ENCODE measurements around the gene KCNMB2.

- no peak for TF ChIP-seq ZBTB33 (IDR thresholded peaks at IDR 0.05; ENCODE audit: borderline replicate concordance, low read depth)
- no peak for TF ChIP-seq CTCF (IDR thresholded peaks at IDR 0.05)
- no peak for TF ChIP-seq MAX (IDR thresholded peaks at IDR 0.05; ENCODE audit: low read depth)
- TF ChIP-seq FOXJ3 (CRISPR knock-in tag; IDR thresholded peaks at IDR 0.05), result no peak
- TF ChIP-seq MXI1 (IDR thresholded peaks at IDR 0.05; ENCODE audit: low read depth, low read length), result no peak
- no peak for TF ChIP-seq POLR2AphosphoS5 (IDR thresholded peaks at IDR 0.05; ENCODE audit: low read depth, low read length)
- TF ChIP-seq RFX5 (IDR thresholded peaks at IDR 0.05; ENCODE audit: low read length), result no peak
- no peak for TF ChIP-seq TAF1 (IDR thresholded peaks at IDR 0.05; ENCODE audit: borderline replicate concordance, low read depth, low read length)
- TF ChIP-seq RXRA (IDR thresholded peaks at IDR 0.05; ENCODE audit: borderline replicate concordance, low read depth), result no peak
- no peak for TF ChIP-seq REST (IDR thresholded peaks at IDR 0.05; ENCODE audit: low read depth, low read length)
- no peak for TF ChIP-seq SIN3A (IDR thresholded peaks at IDR 0.05; ENCODE audit: borderline replicate concordance, low read depth, low read length)
These were observed 214.5 kb downstream of the KCNMB2 start for GRCh38 chr3:178750639-178751300.

Measured in SK-N-SH (cell line).